A549 (cell line): Measurements from ENCODE around the gene CTLA4. TPM values are rescaled to one million over a fixed set of nuclear protein-coding genes. Genes with fewer than 3 reads are reported as not detected.
"Not testable (repeated sequence)": the region's sequence is repeated elsewhere in the genome, so short reads cannot be mapped to it uniquely, and the experiment has no call there.

Experiments used
- ATAC-seq, 2 experiments: fragments of 200-7000 bp in 1 of 2; fragments of >200 bp in 1 of 2; cut with Nextera tagmentation in 1 of 2; cut with Tn5 transposase in 1 of 2; 3 replicates each; pipeline versions ENCODE4 v1.8.0 to v1.9.1; 2018 to 2020; ENCODE audit warnings: mild to moderate bottlenecking in 1 of 2, moderate library complexity in 1 of 2
- CTCF ChIA-PET: fragments of 300-600 bp; sonication (Branson Sonifier 250); formaldehyde crosslinking; extraction: SDS; loops from one replicate; lab custom pipeline; 2021; ENCODE audit warnings: antibody characterized with exemption, inconsistent platforms; lab: Yijun Ruan, JAX
- POLR2A ChIA-PET: fragments of 350-600 bp; formaldehyde crosslinking; extraction: SDS; loops from one replicate; lab custom pipeline; 2021; ENCODE audit warnings: antibody characterized with exemption, inconsistent platforms; lab: Yijun Ruan, JAX
- DNase-seq, 2 experiments: peaks; one replicate each; pipeline versions ENCODE4 v3.0.0 to v3.0.0-alpha.2; 2011 to 2016; ENCODE audit warnings: low read depth in 1 of 2, low spot score in 1 of 2
- FAIRE-seq: peaks from 2 replicates; lab custom pipeline; 2011; peaks lifted over from hg19 to GRCh38; lab: Jason Lieb, UNC
- H3K27ac ChIP-seq, 2 experiments: fragments of >200 bp; sonication (Bioruptor Twin); formaldehyde crosslinking; 3 replicates each; pipeline ENCODE4 v1.5.1; 2016 to 2017
- H3K4me1 ChIP-seq: fragments of >200 bp; sonication (Bioruptor Twin); formaldehyde crosslinking; 3 replicates; pipeline ENCODE4 v1.6.1; 2016
- H3K4me2 ChIP-seq: fragments of >200 bp; sonication (Bioruptor Twin); formaldehyde crosslinking; 3 replicates; pipeline ENCODE4 v1.6.1; 2016
- H3K4me3 ChIP-seq: fragments of >200 bp; sonication (Bioruptor Twin); formaldehyde crosslinking; 3 replicates; pipeline ENCODE4 v1.5.1; 2016
- H3K9me3 ChIP-seq: fragments of >200 bp; sonication (Bioruptor Twin); formaldehyde crosslinking; 3 replicates; pipeline ENCODE4 v1.6.1; 2016
- E2F6 ChIP-seq: IDR thresholded peaks from 2 replicates; pipeline ENCODE4 v1.6.1; 2012; ENCODE audit warnings: low read depth, borderline replicate concordance
- EHMT2 ChIP-seq: fragments of 200-600 bp; sonication (generic); IDR thresholded peaks from 2 replicates; pipeline ENCODE4 v1.6.1; 2016; ENCODE audit warnings: antibody characterized with exemption, low read depth, mild to moderate bottlenecking, moderate library complexity
- ELK1 ChIP-seq: fragments of 150-350 bp; IDR thresholded peaks from 2 replicates; pipeline ENCODE4 v1.6.1; 2014; ENCODE audit warnings: low read depth, mild to moderate bottlenecking, low read length
- FOXS1 ChIP-seq: fragments of 250-450 bp; sonication (Bioruptor Pico); IDR thresholded peaks from 2 replicates; pipeline ENCODE4 v1.5.0; 2020; ENCODE audit warnings: mild to moderate bottlenecking, moderate library complexity
- GATA3 ChIP-seq: IDR thresholded peaks from 2 replicates; pipeline ENCODE4 v1.6.1; 2012; ENCODE audit warnings: borderline replicate concordance
- HMGXB4 ChIP-seq: fragments of 250-450 bp; sonication (Bioruptor Pico); IDR thresholded peaks from 2 replicates; pipeline ENCODE4 v1.5.0; 2021; ENCODE audit warnings: mild to moderate bottlenecking, moderate library complexity, borderline replicate concordance
- HOXA7 ChIP-seq: fragments of 250-450 bp; sonication (Bioruptor Pico); IDR thresholded peaks from 2 replicates; pipeline ENCODE4 v1.5.0; 2020; ENCODE audit warnings: mild to moderate bottlenecking, moderate library complexity
- HOXB5 ChIP-seq: fragments of 250-450 bp; sonication (Bioruptor Pico); IDR thresholded peaks from 2 replicates; pipeline ENCODE4 v1.5.0; 2020; ENCODE audit warnings: mild to moderate bottlenecking, moderate library complexity
- JUN ChIP-seq, 2 experiments: fragments of >200 bp; sonication (Bioruptor Twin); formaldehyde crosslinking; IDR thresholded peaks; 2 replicates in 1 of 2; 3 replicates in 1 of 2; pipeline ENCODE4 v1.6.1; 2016 to 2017
- MAFK ChIP-seq: fragments of 450-650 bp; IDR thresholded peaks from 2 replicates; pipeline ENCODE4 v1.6.1; 2014; ENCODE audit not compliant: partially characterized antibody
- MAZ ChIP-seq: fragments of 150-350 bp; IDR thresholded peaks from 2 replicates; pipeline ENCODE4 v1.6.1; 2014; ENCODE audit warnings: antibody characterized with exemption, low read depth, low read length, borderline replicate concordance
- POLR2A ChIP-seq: IDR thresholded peaks from 2 replicates; pipeline ENCODE4 v1.6.1; 2012; ENCODE audit warnings: mild to moderate bottlenecking, low read length
- POLR2AphosphoS2 ChIP-seq: conservative IDR thresholded peaks from 2 replicates; pipeline ENCODE4 v1.6.1; 2012; ENCODE audit warnings: low read length, improper control_type of control experiment, inconsistent platforms
- RARB ChIP-seq: fragments of 250-450 bp; sonication (Bioruptor Pico); IDR thresholded peaks from 2 replicates; pipeline ENCODE4 v1.8.0; 2021; ENCODE audit warnings: mild to moderate bottlenecking, moderate library complexity
- RCOR1 ChIP-seq: fragments of 150-350 bp; IDR thresholded peaks from 2 replicates; pipeline ENCODE4 v1.6.1; 2014; ENCODE audit warnings: antibody characterized with exemption, low read length, low read depth
- REST ChIP-seq: fragments of 200-600 bp; sonication (generic); IDR thresholded peaks from 2 replicates; pipeline ENCODE4 v1.6.1; 2016; ENCODE audit warnings: antibody characterized with exemption, mild to moderate bottlenecking, moderate library complexity
- RFX5 ChIP-seq: fragments of 450-650 bp; IDR thresholded peaks from 2 replicates; pipeline ENCODE4 v1.7.1; 2014; ENCODE audit warnings: antibody characterized with exemption, mild to moderate bottlenecking, moderate library complexity
- RNF2 ChIP-seq: fragments of 200-600 bp; sonication (generic); IDR thresholded peaks from 2 replicates; pipeline ENCODE4 v1.6.1; 2016; ENCODE audit warnings: low read depth, mild to moderate bottlenecking, antibody characterized with exemption, moderate library complexity, borderline replicate concordance
- SMC3 ChIP-seq: fragments of >200 bp; sonication (Bioruptor Twin); formaldehyde crosslinking; IDR thresholded peaks from 3 replicates; pipeline ENCODE4 v1.6.1; 2018; ENCODE audit warnings: inconsistent platforms
- SREBF2 ChIP-seq: fragments of 450-650 bp; IDR thresholded peaks from 2 replicates; pipeline ENCODE4 v1.6.1; 2014; ENCODE audit warnings: mild to moderate bottlenecking, moderate library complexity
- TP53 ChIP-seq: fragments of 250-450 bp; sonication (Bioruptor Pico); IDR thresholded peaks from 2 replicates; pipeline ENCODE4 v1.5.0; 2021; ENCODE audit warnings: mild to moderate bottlenecking, moderate library complexity
- ZFP36 ChIP-seq: fragments of 450-650 bp; IDR thresholded peaks from 2 replicates; pipeline ENCODE4 v1.6.1; 2014; ENCODE audit warnings: borderline replicate concordance; ENCODE audit not compliant: partially characterized antibody
- ZNF302 ChIP-seq: fragments of 250-450 bp; sonication (Bioruptor Pico); IDR thresholded peaks from 2 replicates; pipeline ENCODE4 v1.9.0; 2021; ENCODE audit warnings: inconsistent platforms, mild to moderate bottlenecking, moderate library complexity
- ZSCAN20 ChIP-seq: fragments of 250-450 bp; sonication (Bioruptor Pico); IDR thresholded peaks from 2 replicates; pipeline ENCODE4 v1.8.0; 2022; ENCODE audit warnings: mild to moderate bottlenecking, moderate library complexity
- WGBS: methylation state at CpG from one replicate; pipeline ENCODE4 v1.1.6; 2017; ENCODE audit errors: missing lambda C conversion rate; 5-methylcytosine and 5-hydroxymethylcytosine counted together
- polyA plus RNA-seq, 4 experiments: library from polyadenylated mRNA; depleted of rRNA in 3 of 4; stranded (reverse); fragments of >200 nt; fragmentation: RNase III in 1 of 4; extraction: RNeasy Plus Mini Kit Qiagen cat#74134 plus additional on column Dnase treatment in 1 of 4; gene quantifications; 2 replicates in 3 of 4; 3 replicates in 1 of 4; pipeline ENCODE4 v1.2.3, GENCODE V29; 2011 to 2017

CTLA4 gene
- polyA plus RNA-seq, 2 of the 4 experiments (the other 2 are of a cell fraction): not detected

GRCh38 chr2:203880557-203881125 lies 13.1 kb downstream of the CTLA4 start:
- ATAC-seq (no peak), FAIRE-seq (no peak), DNase-seq (no peak)
- H3K4me3 ChIP-seq: no peak overlapping the region
- POLR2A ChIA-PET: no interaction called here
- CTCF ChIA-PET: no interaction called here
- no peak for TF ChIP-seq ZSCAN20
- no peak for TF ChIP-seq MAFK
- TF ChIP-seq ELK1: no peak
- TF ChIP-seq ZFP36: no peak
- no peak for TF ChIP-seq POLR2AphosphoS2
- TF ChIP-seq RCOR1: no peak
- no peak for TF ChIP-seq SMC3
- TF ChIP-seq TP53: no peak
- TF ChIP-seq, all 56 proteins: peak for 0
- 65% methylated on average over 7 of the region's 7 CpGs for WGBS
- Histone ChIP-seq H3K9me3 (no peaks in the 10 kb centered on the region), H3K27ac (no peak overlapping the region), H3K4me1 (no peaks in the 10 kb centered on the region), H3K4me2 (no peak overlapping the region)

- H3K4me2 ChIP-seq, H3K9me3 ChIP-seq, H3K4me1 ChIP-seq, CTCF ChIA-PET, H3K4me3 ChIP-seq, DNase-seq, POLR2A ChIA-PET, H3K27ac ChIP-seq, FAIRE-seq, ATAC-seq: not testable (repeated sequence)
- WGBS: 64% methylated on average over 3 of the region's 3 CpGs
Measured at GRCh38 chr2:203881185-203881584, 13.6 kb downstream of the CTLA4 start.

- H3K27ac ChIP-seq: no peak overlapping the region
- H3K4me1 ChIP-seq: no peaks in the 10 kb centered on the region
- H3K9me3 ChIP-seq: no peaks in the 10 kb centered on the region
- POLR2A ChIA-PET: no interaction called here
- no peak for FAIRE-seq
- no peak overlapping the region for H3K4me2 ChIP-seq
- TF ChIP-seq GATA3: no peak
- no peak for TF ChIP-seq RNF2
- TF ChIP-seq TP53: no peak
- TF ChIP-seq RARB (CRISPR knock-in tag): no peak
- no peak for TF ChIP-seq RCOR1
- no peak for TF ChIP-seq JUN (IDR thresholded peaks at IDR 0.05)
- TF ChIP-seq SMC3: no peak
- TF ChIP-seq ZNF302 (CRISPR knock-in tag): no peak
- TF ChIP-seq MAFK: no peak
- TF ChIP-seq RFX5: no peak
- CTCF ChIA-PET: interaction anchor here (0.6 kb wide), 1 partner anchor 66 kb away, joined by 3 read pairs; no protein-coding TSS in a partner anchor
- WGBS: 69% methylated on average over 1 of the region's 1 CpG
- H3K4me3 ChIP-seq: no peak overlapping the region
- ATAC-seq: no peak
- DNase-seq: no peak
Measured at GRCh38 chr2:203882551-203882950, 15.0 kb downstream of the CTLA4 start.

- Histone ChIP-seq H3K4me1 (no peaks in the 10 kb centered on the region), H3K4me3 (no peak overlapping the region), H3K4me2 (no peak overlapping the region), H3K9me3 (no peaks in the 10 kb centered on the region), H3K27ac (no peak overlapping the region)
- DNase-seq (no peak), FAIRE-seq (no peak), ATAC-seq (no peak)
- ChIA-PET POLR2A (no interaction called here), CTCF (interaction anchor here (0.8 to 1.4 kb wide), 3 partner anchors 11 to 23 kb away, joined by 3 to 4 read pairs (median 3); no protein-coding TSS in a partner anchor)
- WGBS: 27% methylated on average over 3 of the region's 3 CpGs
- TF ChIP-seq MAZ (no peak), HOXB5 (CRISPR knock-in tag) (no peak), HMGXB4 (CRISPR knock-in tag) (no peak), MAFK (no peak), HOXA7 (CRISPR knock-in tag) (no peak), E2F6 (no peak), POLR2A (no peak), SREBF2 (no peak), EHMT2 (no peak), REST (no peak), FOXS1 (CRISPR knock-in tag) (no peak)
Measured at GRCh38 chr2:203886661-203887151, 19.1 kb downstream of the CTLA4 start.
